ENCODE measurements around the gene SAFB2.
A peak's percentile ranks its signal among the peaks of the same experiment; 100 is the strongest.

The SAFB2 gene

GRCh38 chr19:5579286-5579685 is 43.3 kb downstream of the SAFB2 start:
- DNase-seq: no peak

- peak; percentile 64 to 83 (median 70) for DNase-seq
Measured at GRCh38 chr19:5578097-5578846, 44.3 kb downstream of the SAFB2 start.

GRCh38 chr19:5575590-5575989 is 47.0 kb downstream of the SAFB2 start:
- DNase-seq: no peak

GRCh38 chr19:5572556-5573286 is 49.9 kb downstream of the SAFB2 start:
- DNase-seq: no peak

GRCh38 chr19:5571777-5572176 is 50.8 kb downstream of the SAFB2 start:
- no peak for DNase-seq

GRCh38 chr19:5567970-5568407 is 54.6 kb downstream of the SAFB2 start:
- no peak for DNase-seq

GRCh38 chr19:5567360-5567969 is 55.1 kb downstream of the SAFB2 start, which contains the start of gene TINCR:
TINCR (minus strand) TSS chr19:5567953.
- no peak for DNase-seq

- DNase-seq: no peak
Measured at GRCh38 chr19:5564930-5565329, 57.6 kb downstream of the SAFB2 start.

GRCh38 chr19:5563935-5564612 is 58.5 kb downstream of the SAFB2 start:
- peak in 3 of 4 experiments; percentile 33 to 49 (median 48) for DNase-seq

GRCh38 chr19:5563008-5563431 is 59.6 kb downstream of the SAFB2 start:
- DNase-seq: no peak

- no peak for DNase-seq
Measured at GRCh38 chr19:5562280-5562679, 60.3 kb downstream of the SAFB2 start.

- DNase-seq: no peak
Measured at GRCh38 chr19:5561559-5561958, 61.0 kb downstream of the SAFB2 start.

- no peak for DNase-seq
Measured at GRCh38 chr19:5560156-5560555, 62.4 kb downstream of the SAFB2 start.

GRCh38 chr19:5559804-5560133 is 62.8 kb downstream of the SAFB2 start:
- DNase-seq: no peak

- DNase-seq: no peak
Measured at GRCh38 chr19:5558101-5558621, 64.4 kb downstream of the SAFB2 start.

- no peak for DNase-seq
Measured at GRCh38 chr19:5557691-5558090, 64.9 kb downstream of the SAFB2 start.

GRCh38 chr19:5554828-5555227 is 67.7 kb downstream of the SAFB2 start:
- DNase-seq: no peak

- no peak for DNase-seq
Measured at GRCh38 chr19:5553892-5554291, 68.7 kb downstream of the SAFB2 start.

- peak; percentile 22 to 56 (median 40) for DNase-seq
Measured at GRCh38 chr19:5547881-5548280, 74.7 kb downstream of the SAFB2 start.

- DNase-seq: no peak
Measured at GRCh38 chr19:5545984-5546383, 76.6 kb downstream of the SAFB2 start.

- no peak for DNase-seq
Measured at GRCh38 chr19:5545051-5545450, 77.5 kb downstream of the SAFB2 start.

- DNase-seq: no peak
Measured at GRCh38 chr19:5542665-5543064, 79.9 kb downstream of the SAFB2 start.

- no peak for DNase-seq
Measured at GRCh38 chr19:5541456-5541855, 81.1 kb downstream of the SAFB2 start.

Data from suppressor macrophage (primary cell).